GM21723 (cell line): ENCODE data around the gene TCF4.

ENCODE experiments used
- ATAC-seq: cut with Tn5 transposase; IDR thresholded peaks from one replicate; pipeline ENCODE4 v1.9.1; 2021; ENCODE audit warnings: mild to moderate bottlenecking, moderate library complexity; ENCODE audit not compliant: unreplicated experiment

The TCF4 gene

DNA sequence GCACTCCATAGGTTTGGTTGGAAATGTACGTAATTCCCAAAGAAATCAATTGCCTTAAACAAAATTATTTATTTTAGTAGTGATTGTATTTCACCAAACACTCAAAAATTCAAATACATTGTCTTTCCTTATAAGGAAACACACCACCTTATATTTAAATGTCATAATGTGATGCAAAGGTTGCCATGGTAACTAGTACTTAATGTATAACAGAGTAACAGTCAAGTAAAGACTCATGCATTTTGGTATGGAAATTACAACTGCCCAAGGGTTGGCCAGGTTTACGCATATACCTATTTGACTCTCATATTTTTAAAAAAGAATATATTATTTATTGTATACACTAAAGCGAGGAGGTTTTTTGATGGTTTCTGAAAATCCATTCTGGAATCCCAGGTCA lies 231.2 kb downstream of the TCF4 start:
- ATAC-seq = no peak

DNA sequence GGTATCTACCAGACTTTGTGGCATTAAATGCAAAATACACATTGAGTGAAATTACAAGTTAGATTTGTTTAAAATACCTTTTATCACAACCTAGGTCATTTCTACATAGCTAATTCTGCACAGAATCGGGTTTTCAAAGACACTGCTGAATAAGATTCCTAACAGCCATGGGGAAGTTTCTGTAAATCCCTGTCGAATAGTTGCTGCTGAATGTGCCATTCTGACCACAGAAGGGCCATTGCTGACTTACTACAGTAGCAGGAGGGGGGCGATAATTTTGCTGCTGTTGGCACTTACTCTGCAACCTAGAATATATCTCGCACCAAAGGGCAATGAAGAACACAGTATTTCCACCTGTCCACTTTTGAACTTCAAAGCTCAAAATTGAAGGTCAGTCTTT lies 232.8 kb downstream of the TCF4 start:
- no peak for ATAC-seq

DNA sequence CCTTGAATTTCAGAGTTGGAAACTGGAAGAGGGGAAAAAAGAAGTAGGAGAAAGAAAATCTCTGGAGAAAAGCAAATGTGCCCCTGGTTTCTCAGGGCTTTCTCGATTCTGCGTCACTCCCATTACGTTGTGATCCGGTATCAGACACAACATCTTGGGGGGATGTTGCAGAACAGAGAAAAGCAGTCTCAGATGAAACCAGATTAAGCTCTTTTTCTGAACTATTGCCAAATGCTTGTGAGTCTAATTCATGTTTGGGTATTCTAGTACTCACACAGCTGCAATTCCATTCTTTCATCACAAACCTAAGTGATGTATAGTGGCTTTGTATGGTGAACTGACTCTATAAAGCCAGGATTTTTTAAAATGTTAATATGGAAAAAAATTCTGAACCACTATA lies 233.2 kb downstream of the TCF4 start:
- no peak for ATAC-seq

DNA sequence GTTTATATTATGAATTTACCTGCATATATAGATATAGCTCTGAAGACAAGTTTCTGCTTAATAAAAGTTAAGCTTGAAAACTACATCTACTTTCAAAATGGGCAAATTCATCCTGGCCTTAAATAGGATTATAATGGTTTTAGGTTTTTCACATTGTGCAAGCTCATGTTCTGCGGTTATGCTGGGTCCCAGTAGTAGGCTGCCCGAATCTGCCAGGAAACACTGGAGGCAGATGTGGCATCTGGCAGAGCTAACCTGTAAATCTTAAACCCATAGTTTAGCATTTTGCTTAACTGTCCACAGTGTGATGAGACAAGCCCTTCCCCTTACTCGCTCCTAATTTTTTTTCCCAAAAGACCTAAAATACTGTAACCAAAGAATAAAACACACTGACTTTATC lies 234.2 kb downstream of the TCF4 start:
- ATAC-seq = no peak

GRCh38 chr18:55353391-55353790 lies 234.6 kb downstream of the TCF4 start:
- ATAC-seq = no peak

DNA sequence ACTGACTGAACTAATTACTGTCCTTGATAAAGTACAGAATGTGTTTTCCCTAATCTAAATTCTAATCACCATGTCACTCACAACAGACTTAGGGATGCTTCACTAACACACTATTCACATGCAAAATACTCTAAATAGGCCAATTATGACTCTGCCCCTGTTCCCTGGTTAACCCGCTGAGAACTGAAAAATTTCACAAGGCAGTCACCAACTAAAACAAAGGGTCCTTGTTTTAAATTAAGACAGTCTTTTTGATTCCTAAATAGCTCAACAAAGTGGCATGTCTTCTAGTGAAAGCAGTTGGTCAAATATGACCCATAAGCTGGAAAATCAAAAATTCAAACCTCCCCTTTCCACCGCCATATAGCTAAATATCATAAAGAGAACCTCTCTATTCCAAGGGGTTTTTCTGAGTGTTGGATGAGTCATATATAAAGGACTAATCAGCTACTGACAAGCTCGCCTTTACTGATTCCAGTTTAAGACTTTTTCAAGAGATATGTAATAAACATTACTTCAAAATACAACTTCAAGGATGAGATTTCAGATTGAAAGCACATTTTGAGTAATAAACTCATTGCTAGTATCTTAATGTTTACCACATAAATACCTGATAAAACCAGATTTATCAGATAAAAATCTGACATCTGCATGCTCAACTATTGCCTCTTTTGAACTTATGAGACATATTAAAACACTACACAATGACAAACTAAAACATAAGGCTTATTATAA lies 235.8 kb downstream of the TCF4 start:
- ATAC-seq = no peak

DNA sequence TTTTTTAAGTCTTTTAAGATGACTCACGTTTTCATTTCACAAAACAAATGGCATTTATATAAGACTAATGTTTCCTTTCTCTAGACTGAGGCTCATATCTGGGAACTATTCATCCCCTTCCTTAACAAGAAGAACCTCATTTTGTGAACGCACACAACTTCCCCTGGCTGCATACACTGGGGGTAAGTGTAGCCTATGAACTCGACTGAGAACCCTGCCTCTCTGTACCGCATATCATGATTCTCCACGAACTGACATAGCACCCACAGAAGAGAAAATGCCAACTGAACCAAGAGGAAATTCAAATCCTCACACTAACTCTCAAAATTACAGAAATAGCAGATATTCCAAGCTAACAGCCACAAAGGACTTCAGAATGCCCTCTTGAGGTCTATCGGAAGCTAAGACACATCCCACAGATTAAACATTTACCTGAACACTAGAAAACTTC lies 236.7 kb downstream of the TCF4 start:
- no peak for ATAC-seq

GRCh38 chr18:55349685-55350084 lies 238.3 kb downstream of the TCF4 start:
- ATAC-seq = no peak

DNA sequence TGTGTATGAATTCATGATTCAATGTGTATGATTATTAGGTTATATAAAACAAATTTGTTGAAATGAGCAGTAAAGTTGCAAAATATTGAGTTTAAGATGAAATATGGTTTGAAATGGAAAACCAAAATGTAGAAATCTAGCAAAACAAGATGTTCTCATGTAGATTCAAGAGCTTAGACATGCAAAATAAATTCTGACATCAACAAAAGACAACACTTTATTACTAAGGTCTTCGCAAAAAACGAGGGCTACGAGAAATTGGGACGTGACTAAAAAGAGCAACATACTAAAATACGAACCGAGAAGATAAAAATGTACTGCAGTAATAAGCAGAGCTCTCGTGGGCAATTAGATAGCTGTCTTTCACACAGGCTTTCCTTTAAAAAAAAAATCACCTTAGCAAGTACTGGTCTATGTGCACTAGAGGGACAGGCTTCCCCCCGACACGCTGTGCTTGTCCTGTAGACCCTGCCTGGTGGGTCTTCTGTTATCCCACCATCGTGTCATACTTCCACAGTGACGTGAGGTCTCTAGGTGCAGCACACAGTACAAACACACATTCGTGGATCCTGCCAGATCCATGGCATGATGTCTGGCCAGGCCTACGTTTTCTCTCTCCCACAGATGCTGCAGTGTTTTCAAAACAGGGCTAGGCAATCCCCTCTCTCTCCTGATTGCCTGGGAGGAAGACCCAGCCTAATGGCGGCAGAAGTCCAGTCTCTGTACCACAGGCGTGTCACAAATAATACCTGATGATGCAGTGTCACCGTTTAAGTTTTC lies 240.8 kb downstream of the TCF4 start:
- ATAC-seq = no peak

DNA sequence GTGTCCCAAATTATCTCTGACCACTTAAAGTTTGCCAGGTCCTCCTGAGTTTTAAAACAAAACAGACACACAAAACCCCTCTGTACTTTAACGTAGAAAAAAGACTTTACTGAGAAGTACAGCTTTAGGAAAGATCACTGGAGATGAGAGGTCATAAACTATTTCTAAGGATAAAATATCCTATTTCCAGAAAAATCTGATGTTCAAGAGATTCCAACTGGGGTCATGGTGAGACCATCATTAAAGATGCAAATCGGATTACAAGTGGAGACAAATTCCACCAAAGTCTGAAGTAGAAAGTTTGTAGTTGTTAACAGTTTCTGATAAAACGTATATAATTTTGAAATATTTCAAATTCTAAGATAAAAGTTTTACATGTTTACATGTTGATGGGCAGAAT lies 241.6 kb downstream of the TCF4 start:
- no peak for ATAC-seq

- ATAC-seq = no peak
Measured at GRCh38 chr18:55345103-55345950, 242.7 kb downstream of the TCF4 start.

DNA sequence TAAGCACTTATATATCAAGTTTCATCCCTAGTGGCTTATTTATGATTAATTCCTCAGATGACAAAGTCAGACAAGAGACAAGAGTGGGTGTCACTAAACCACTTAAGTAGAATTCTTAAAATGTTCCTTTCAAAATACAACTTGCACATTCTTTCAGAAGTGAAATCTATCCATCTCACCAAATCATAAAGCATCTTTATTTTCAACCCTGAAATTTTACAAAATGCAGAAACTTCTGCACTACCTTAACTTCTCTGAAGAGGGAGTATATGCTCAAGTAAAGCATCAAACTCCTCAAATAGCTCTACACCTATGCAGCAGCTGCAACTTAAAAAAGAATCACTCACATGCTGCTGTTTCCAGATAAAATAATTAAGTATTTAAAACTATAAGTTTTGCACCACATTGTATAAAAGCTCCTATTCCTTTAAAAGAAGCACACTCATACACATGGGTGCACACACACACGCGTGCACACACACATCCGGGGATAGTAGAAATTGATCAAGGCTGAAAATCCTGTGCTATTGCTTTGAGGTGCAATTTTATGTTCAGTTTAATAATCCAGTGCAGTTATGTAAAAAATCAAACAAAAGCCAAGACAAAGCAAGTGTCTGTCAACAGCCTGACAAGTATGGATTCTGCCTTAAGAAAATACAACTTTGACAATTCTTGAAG lies 244.5 kb downstream of the TCF4 start:
- no peak for ATAC-seq

- no peak for ATAC-seq
Measured at GRCh38 chr18:55340998-55341397, 247.0 kb downstream of the TCF4 start.

- ATAC-seq = no peak
Measured at GRCh38 chr18:55339990-55340389, 248.0 kb downstream of the TCF4 start.

GRCh38 chr18:55338978-55339650 lies 248.9 kb downstream of the TCF4 start:
- ATAC-seq = no peak

DNA sequence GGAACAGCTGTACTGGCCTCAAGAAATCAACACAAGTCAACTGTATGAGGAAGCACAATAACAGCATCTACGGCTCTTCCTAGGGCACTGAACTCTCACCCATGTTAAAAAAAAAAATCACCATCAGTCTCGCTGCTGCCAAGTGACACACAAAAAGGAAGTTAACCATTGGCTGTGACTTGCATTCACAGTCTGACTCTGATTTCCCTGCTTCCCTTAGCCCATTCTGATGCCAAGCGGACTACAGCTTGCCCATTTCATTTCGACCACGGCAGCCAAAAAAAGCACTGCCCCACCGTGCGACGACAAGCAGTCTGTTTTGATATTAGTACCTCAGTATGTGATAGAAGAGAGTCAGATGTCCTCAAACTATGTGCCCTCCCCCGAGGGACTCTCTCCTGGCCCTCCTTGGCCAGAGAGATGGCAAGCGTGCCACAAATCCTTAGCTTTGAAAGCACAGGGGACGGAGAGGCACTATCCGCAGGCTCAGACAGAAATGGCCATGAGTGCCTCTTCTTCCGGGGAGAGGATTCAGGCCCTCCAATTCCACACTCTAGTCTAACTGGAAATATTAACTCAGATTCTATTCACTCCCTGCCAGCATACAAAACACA lies 250.0 kb downstream of the TCF4 start:
- ATAC-seq = no peak

DNA sequence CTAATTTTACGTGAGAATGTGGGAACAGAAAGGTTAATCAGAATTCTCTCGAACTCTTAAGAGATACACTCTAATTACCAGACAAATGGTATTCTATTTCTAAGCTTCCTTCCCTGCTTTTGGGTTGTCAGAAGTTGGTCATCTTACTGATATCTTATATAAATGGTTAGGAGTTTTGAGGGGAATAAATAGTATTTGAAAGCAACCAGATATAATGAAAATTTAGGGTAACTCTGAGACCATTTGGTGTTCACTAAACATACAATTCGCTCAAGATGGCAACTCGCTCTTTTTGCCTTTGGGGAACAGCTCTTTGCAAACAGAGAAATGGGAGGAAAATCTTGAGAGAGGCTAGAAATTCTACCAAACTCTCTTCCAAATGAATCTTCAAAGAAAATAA lies 250.9 kb downstream of the TCF4 start:
- no peak for ATAC-seq

GRCh38 chr18:55336438-55337100 lies 251.4 kb downstream of the TCF4 start:
- no peak for ATAC-seq

GRCh38 chr18:55334875-55335274 lies 253.1 kb downstream of the TCF4 start:
- no peak for ATAC-seq
